C4-2B (cell line): ENCODE results near the gene NFE2L1.

Experiments
- ZFX ChIP-seq: fragments of 450-650 bp; IDR thresholded peaks from 2 replicates; pipeline ENCODE4 v1.6.1; 2017
- TF ChIP-seq, protein P1 (sequence below): fragments of 450-650 bp; conservative IDR thresholded peaks from 2 replicates; pipeline ENCODE4 v1.5.1; 2017; ENCODE audit warnings: mild to moderate bottlenecking

DNA sequence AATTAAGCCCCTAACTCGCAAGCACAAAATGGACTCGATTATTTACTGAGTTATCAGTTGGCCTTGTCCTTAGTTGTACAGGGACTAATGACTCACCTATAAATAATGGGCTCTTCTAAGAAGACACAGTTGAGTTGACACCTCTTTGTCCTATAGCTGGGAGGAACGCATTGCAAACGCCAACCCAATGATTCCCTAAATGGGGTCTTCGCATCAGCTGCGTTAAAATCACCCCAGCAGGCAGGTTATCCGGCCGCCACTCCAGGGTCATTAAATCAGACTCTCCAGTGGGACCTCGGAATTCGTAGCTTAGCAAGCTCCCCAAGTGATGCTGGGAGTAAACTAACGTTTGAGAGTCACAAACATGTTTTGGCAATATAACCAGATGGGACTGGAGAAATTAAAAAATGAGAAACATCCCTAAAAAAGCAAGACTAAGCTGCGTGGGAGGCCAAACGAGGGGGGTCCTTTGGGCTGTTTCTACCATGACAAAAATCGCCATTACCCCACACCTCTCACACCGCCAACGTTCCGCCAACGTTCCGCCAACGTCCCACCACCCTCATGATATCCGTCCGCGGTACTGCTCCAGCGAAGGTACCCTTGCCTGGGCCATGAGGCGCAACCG lies 932 bp upstream of the NFE2L1 start:
- TF ChIP-seq, protein P1, sequence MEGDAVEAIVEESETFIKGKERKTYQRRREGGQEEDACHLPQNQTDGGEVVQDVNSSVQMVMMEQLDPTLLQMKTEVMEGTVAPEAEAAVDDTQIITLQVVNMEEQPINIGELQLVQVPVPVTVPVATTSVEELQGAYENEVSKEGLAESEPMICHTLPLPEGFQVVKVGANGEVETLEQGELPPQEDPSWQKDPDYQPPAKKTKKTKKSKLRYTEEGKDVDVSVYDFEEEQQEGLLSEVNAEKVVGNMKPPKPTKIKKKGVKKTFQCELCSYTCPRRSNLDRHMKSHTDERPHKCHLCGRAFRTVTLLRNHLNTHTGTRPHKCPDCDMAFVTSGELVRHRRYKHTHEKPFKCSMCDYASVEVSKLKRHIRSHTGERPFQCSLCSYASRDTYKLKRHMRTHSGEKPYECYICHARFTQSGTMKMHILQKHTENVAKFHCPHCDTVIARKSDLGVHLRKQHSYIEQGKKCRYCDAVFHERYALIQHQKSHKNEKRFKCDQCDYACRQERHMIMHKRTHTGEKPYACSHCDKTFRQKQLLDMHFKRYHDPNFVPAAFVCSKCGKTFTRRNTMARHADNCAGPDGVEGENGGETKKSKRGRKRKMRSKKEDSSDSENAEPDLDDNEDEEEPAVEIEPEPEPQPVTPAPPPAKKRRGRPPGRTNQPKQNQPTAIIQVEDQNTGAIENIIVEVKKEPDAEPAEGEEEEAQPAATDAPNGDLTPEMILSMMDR, result no peak
- no peak for TF ChIP-seq ZFX
